Myocyte (in vitro differentiated cells): Measurements from ENCODE around the gene DNAH11. TPM values are rescaled to one million over a fixed set of nuclear protein-coding genes. Genes with fewer than 3 reads are reported as not detected.
"Not testable (repeated sequence)": the region's sequence is repeated elsewhere in the genome, so short reads cannot be mapped to it uniquely, and the experiment has no call there.

ENCODE experiments used
- DNase-seq: peaks from one replicate; pipeline ENCODE4 v3.0.0-alpha.2; 2012; ENCODE audit warnings: low read depth
- total RNA-seq: library from RNA; depleted of rRNA; stranded (reverse); fragments of >200 nt; gene quantifications from 2 replicates; pipeline ENCODE4 v1.2.3, GENCODE V29; 2014

DNAH11 gene
- total RNA-seq, 1 donor from 2014 or later, result 0.13 TPM

GRCh38 chr7:21704359-21704758 lies 161.5 kb downstream of the DNAH11 start:
- peak; percentile 32 for DNase-seq

GRCh38 chr7:21706131-21706530 lies 163.3 kb downstream of the DNAH11 start:
- DNase-seq, result no peak

GRCh38 chr7:21707566-21707965 lies 164.7 kb downstream of the DNAH11 start:
- no peak for DNase-seq

GRCh38 chr7:21708096-21708495 lies 165.3 kb downstream of the DNAH11 start:
- DNase-seq, result no peak

GRCh38 chr7:21717323-21717722 lies 174.5 kb downstream of the DNAH11 start:
- no peak for DNase-seq

- DNase-seq, result no peak
Observed at GRCh38 chr7:21718391-21718790, 175.6 kb downstream of the DNAH11 start.

- no peak for DNase-seq
Observed at GRCh38 chr7:21719846-21720245, 177.0 kb downstream of the DNAH11 start.

GRCh38 chr7:21722371-21722770 lies 179.5 kb downstream of the DNAH11 start:
- no peak for DNase-seq

- no peak for DNase-seq
Observed at GRCh38 chr7:21724562-21724961, 181.7 kb downstream of the DNAH11 start.

- DNase-seq, result no peak
Observed at GRCh38 chr7:21730399-21730798, 187.6 kb downstream of the DNAH11 start.

- DNase-seq, result no peak
Observed at GRCh38 chr7:21731977-21732376, 189.1 kb downstream of the DNAH11 start.

- not testable (repeated sequence) for DNase-seq
Observed at GRCh38 chr7:21732956-21733355, 190.1 kb downstream of the DNAH11 start.

GRCh38 chr7:21733837-21734236 lies 191.0 kb downstream of the DNAH11 start:
- DNase-seq, result no peak

GRCh38 chr7:21743493-21743892 lies 200.7 kb downstream of the DNAH11 start:
- DNase-seq, result no peak

GRCh38 chr7:21746949-21747348 lies 204.1 kb downstream of the DNAH11 start:
- no peak for DNase-seq

- no peak for DNase-seq
Observed at GRCh38 chr7:21747806-21748205, 205.0 kb downstream of the DNAH11 start.

GRCh38 chr7:21749378-21749777 lies 206.5 kb downstream of the DNAH11 start:
- no peak for DNase-seq

GRCh38 chr7:21753071-21753470 lies 210.2 kb downstream of the DNAH11 start:
- peak; percentile 5 for DNase-seq

- DNase-seq, result no peak
Observed at GRCh38 chr7:21754963-21755362, 212.1 kb downstream of the DNAH11 start.

- DNase-seq, result no peak
Observed at GRCh38 chr7:21757537-21758282, 214.9 kb downstream of the DNAH11 start.

GRCh38 chr7:21758286-21758685 lies 215.4 kb downstream of the DNAH11 start:
- DNase-seq, result no peak

- DNase-seq, result no peak
Observed at GRCh38 chr7:21762469-21762868, 219.6 kb downstream of the DNAH11 start.

- DNase-seq, result no peak
Observed at GRCh38 chr7:21763818-21764217, 221.0 kb downstream of the DNAH11 start.
